ENCODE data around the gene KRT36. TPM values are rescaled to one million over a fixed set of nuclear protein-coding genes. Genes with fewer than 3 reads are reported as not detected.
A peak's percentile ranks its signal among the peaks of the same experiment; 100 is the strongest.

KRT36 gene
- total and polyA plus RNA-seq, 2 of the 8 experiments (the other 6 are each of a cell fraction or from before 2014, with no cell fraction given) = not detected

GRCh38 chr17:41519501-41520224, 30.0 kb upstream of the KRT36 start:
- Histone ChIP-seq H3K4me3 (ENCODE audit: extremely low read depth in 1 of 4, insufficient read depth in 2 of 4, low read depth in 3 of 4, low read length in 4 of 4) (no peak overlapping the region), H3K79me2 (ENCODE audit: control insufficient read depth in 1 of 2, insufficient read depth in 2 of 2, low read length in 2 of 2) (no peaks in the 10 kb centered on the region), H2AFZ (ENCODE audit: low read length) (no peak overlapping the region), H3K18ac (ENCODE audit: extremely low read depth, low read length) (peak overlapping the region; percentile 52; the same call in 1 of the 2 replicates), H4K5ac (ENCODE audit: insufficient read length, low read depth, low read length) (no peak overlapping the region), H4K20me1 (replicated peaks in 1 of 2; ENCODE audit: control insufficient read depth in 1 of 2, insufficient read depth in 2 of 2, low read length in 2 of 2) (peaks cover 2 to 3% of the 10 kb centered on the region in 2 experiments), H3K9me3 (ENCODE audit: insufficient read depth in 2 of 2, low read depth in 1 of 2, low read length in 1 of 2) (no peaks in the 10 kb centered on the region), H2BK15ac (ENCODE audit: low read length) (peak overlapping the region; percentile 88), H3K23me2 (ENCODE audit: low read depth, low read length) (no peaks in the 10 kb centered on the region; the same call in 1 of the 2 replicates), H2AK5ac (ENCODE audit: low read depth, low read length) (no peak overlapping the region), H3K4ac (replicated peaks; ENCODE audit: insufficient read length, low read depth, low read length) (no peak overlapping the region), H3K14ac (ENCODE audit: insufficient read length) (no peak overlapping the region), H4K91ac (replicated peaks; ENCODE audit: insufficient read length, low read length) (peak overlapping the region; percentile 31), H3K4me2 (ENCODE audit: insufficient read depth in 1 of 2, low read depth in 2 of 2, low read length in 2 of 2) (no peak overlapping the region), H2BK12ac (ENCODE audit: low read depth, low read length) (no peak overlapping the region), H3K27ac (ENCODE audit: low read depth, low read length) (no peak overlapping the region), H2BK120ac (replicated peaks; ENCODE audit: low read depth, low read length) (no peak overlapping the region), H3K56ac (replicated peaks; ENCODE audit: insufficient read length, low read depth, low read length) (no peak overlapping the region), H3K4me1 (replicated peaks in 1 of 4; ENCODE audit: control insufficient read depth in 3 of 4, insufficient read depth in 4 of 4, low read length in 3 of 4) (peaks cover 0 to 16% (median 10%) of the 10 kb centered on the region in 4 experiments; a peak in 6 of 7 replicates), H2BK20ac (ENCODE audit: low read length) (no peak overlapping the region), H3K27me3 (replicated peaks in 1 of 4; ENCODE audit: control insufficient read depth in 3 of 4, extremely low read depth in 1 of 4, insufficient read depth in 3 of 4, low read length in 3 of 4) (no peaks in the 10 kb centered on the region), H2BK5ac (ENCODE audit: low read depth, low read length) (0 out of 2 replicates have a peak overlapping the region, but pooled peaks have one; percentile 16), H3K79me1 (ENCODE audit: low read depth, low read length) (no peaks in the 10 kb centered on the region), H3K36me3 (ENCODE audit: control insufficient read depth in 2 of 4, insufficient read depth in 4 of 4, low read length in 3 of 4) (peaks cover 8 to 24% (median 13%) of the 10 kb centered on the region in 4 experiments), H3K9ac (replicated peaks in 1 of 4; ENCODE audit: extremely low read depth in 1 of 4, low read depth in 3 of 4, low read length in 3 of 4) (no peak overlapping the region; a peak in 1 of 7 replicates), H3K23ac (ENCODE audit: insufficient read length) (no peak overlapping the region), H4K8ac (ENCODE audit: extremely low read depth, insufficient read depth, low read length) (peak overlapping the region; percentile 38; the same call in 1 of the 2 replicates)
- CTCF ChIA-PET (ENCODE audit: partially characterized antibody) = interaction anchor here (1.2 to 2.3 kb wide), 4 partner anchors 30 to 57 kb away, joined by 4 to 12 read pairs (median 4); partner anchors contain the start of gene KRT9
- no peak for DNase-seq (ENCODE audit: low read depth in 1 of 2, low spot score in 2 of 2)
- POLR2A ChIA-PET (ENCODE audit: partially characterized antibody) = interaction anchor here (8.0 kb wide), 1 partner anchor 9 kb away, joined by 69 read pairs; the partner anchor contains the start of gene KRT19
- TF ChIP-seq GABPA (IDR thresholded peaks at IDR 0.05; ENCODE audit: borderline replicate concordance, insufficient read depth, low read length) = no peak
- no peak for TF ChIP-seq YY1 (IDR thresholded peaks at IDR 0.05; ENCODE audit: low read depth, low read length)
- no peak for TF ChIP-seq SAP30 (IDR thresholded peaks at IDR 0.05; ENCODE audit: insufficient read depth, insufficient replicate concordance, low read length)
- TF ChIP-seq ASH2L (IDR thresholded peaks at IDR 0.05; ENCODE audit: low read length) = peak; percentile 19
- no peak for FAIRE-seq
- 89% methylated on average over 9 of the region's 11 CpGs; no CpG with 5 or more reads in 1 of the 2 experiments for WGBS, 2 experiments (ENCODE audit: extremely low coverage in 1 of 2, insufficient coverage in 1 of 2, insufficient read length in 1 of 2, insufficient replicate concordance in 2 of 2, low coverage in 1 of 2, low lambda C conversion rate in 2 of 2, missing lambda C conversion rate in 1 of 2)
